Stomach (tissue), 9 donors: ENCODE measurements around the gene ANKRD28. TPM values are rescaled to one million over a fixed set of nuclear protein-coding genes. Genes with fewer than 3 reads are reported as not detected.
"Not testable (repeated sequence)": the region's sequence is repeated elsewhere in the genome, so short reads cannot be mapped to it uniquely, and the experiment has no call there.

Experiments used
- DNase-seq, 2 donors: peaks; one replicate each; pipeline versions ENCODE4 v3.0.0 to v3.0.0-alpha.2; 2013 to 2019
- H3K27ac ChIP-seq, 5 donors: fragments of 200-600 bp in 4 of 5; sonication (generic) in 4 of 5; one replicate each; pipeline ENCODE4 v1.5.1; 2013 to 2019; ENCODE audit warnings: mild to moderate bottlenecking in 1 of 5, moderate library complexity in 1 of 5
- H3K27me3 ChIP-seq, 3 donors: fragments of 200-600 bp; sonication (generic); one replicate each; pipeline ENCODE4 v1.5.1; 2017 to 2019; ENCODE audit warnings: mixed run types in 1 of 3
- H3K36me3 ChIP-seq, 4 donors: fragments of 200-600 bp; sonication (generic); 1 replicate in 3 of 4; 2 replicates in 1 of 4; pipeline ENCODE4 v1.5.1; 2016 to 2019
- H3K4me1 ChIP-seq, 4 donors: fragments of 200-600 bp; sonication (generic); one replicate each; pipeline ENCODE4 v1.5.1; 2016 to 2019
- H3K4me3 ChIP-seq, 4 donors: fragments of 200-600 bp; sonication (generic) in 3 of 4; one replicate each; pipeline ENCODE4 v1.5.1; 2016 to 2019; ENCODE audit warnings: mild to moderate bottlenecking in 1 of 4
- H3K9me3 ChIP-seq, 4 donors: fragments of 200-600 bp; sonication (generic); one replicate each; pipeline ENCODE4 v1.5.1; 2016 to 2019
- CTCF ChIP-seq, 7 experiments: fragments of 450-650 bp in 4 of 7; fragments of 200-600 bp in 3 of 7; sonication (generic) in 3 of 7; IDR thresholded peaks; one replicate each; pipeline ENCODE4 v1.5.1; 2016 to 2019; ENCODE audit warnings: antibody characterized with exemption in 7 of 7, control low read depth in 2 of 7, mild to moderate bottlenecking in 1 of 7
- EP300 ChIP-seq: sonication (generic); formaldehyde crosslinking; IDR thresholded peaks from one replicate; pipeline ENCODE4 v1.6.1; 2017; ENCODE audit warnings: antibody characterized with exemption
- POLR2A ChIP-seq, 4 donors: fragments of 450-650 bp; IDR thresholded peaks; one replicate each; pipeline ENCODE4 v1.6.1; 2016; ENCODE audit warnings: antibody characterized with exemption in 4 of 4, control low read depth in 2 of 4, mild to moderate bottlenecking in 1 of 4, moderate library complexity in 1 of 4
- POLR2AphosphoS5 ChIP-seq, 3 donors: sonication (generic); formaldehyde crosslinking; IDR thresholded peaks; one replicate each; pipeline ENCODE4 v1.6.1; 2016; ENCODE audit warnings: antibody characterized with exemption in 3 of 3
- WGBS, 5 donors: extraction: QIAGEN DNeasy Blood & Tissue Kit in 3 of 5; methylation state at CpG; one replicate each; pipeline versions ENCODE4 v1.1.5 to v1.1.7; 2013 to 2018; 5-methylcytosine and 5-hydroxymethylcytosine counted together
- intact Hi-C: fragments of 100-400 bp; cut with DNase I; formaldehyde crosslinking; loops from one replicate; pipeline ENCODE4 v1.15.1; 2023; ENCODE audit warnings: low total_unique reads
- polyA plus RNA-seq, 3 donors: library from polyadenylated mRNA; stranded (reverse); fragments of 200-250 nt; gene quantifications; one replicate each; pipeline ENCODE4 v1.2.3, GENCODE V29; 2013
- total RNA-seq, 5 donors: library from RNA; depleted of rRNA; stranded (reverse); fragments of >200 nt; gene quantifications; one replicate each; pipeline versions ENCODE4 v1.1.0 to v1.2.3, GENCODE V29; 2014 to 2016
- donor health status: healthy with polysubstance abuse.
- donor health status: Bipolar disorder and iron deficiency.
- donor health status: healthy.

Gene ANKRD28
- total and polyA plus RNA-seq, 8 donors = 6.8 to 102 (median 16.6) TPM

DNA sequence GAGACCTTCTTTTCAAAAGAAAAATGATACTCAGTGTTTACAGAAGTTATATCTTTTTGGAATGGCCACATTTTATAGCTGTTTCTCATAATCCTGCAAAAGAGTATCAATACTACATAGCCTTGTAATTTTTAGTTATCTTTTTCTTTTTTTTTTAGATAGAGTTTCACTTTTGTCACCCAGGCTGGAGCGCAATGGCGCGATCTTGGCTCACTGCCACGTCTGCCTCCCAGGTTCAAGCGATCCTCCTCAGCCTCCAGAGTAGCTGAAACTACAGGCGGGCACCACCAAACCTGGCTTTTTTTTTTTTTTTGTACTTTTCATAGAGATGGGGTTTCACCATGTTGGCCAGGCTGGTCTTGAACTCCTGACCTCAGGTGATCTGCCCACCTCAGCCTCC lies 53.6 kb downstream of the ANKRD28 start:
- WGBS, 5 donors = 95 to 98% (median 98%) methylated on average over 6 of the region's 6 CpGs
- Histone ChIP-seq H3K27me3 (no peaks in the 10 kb centered on the region), H3K36me3 (peaks cover 0 to 24% (median 10%) of the 10 kb centered on the region in 4 donors), H3K4me3 (no peak overlapping the region), H3K27ac (no peak overlapping the region), H3K4me1 (peaks cover 0 to 8% (median 3%) of the 10 kb centered on the region in 4 donors), H3K9me3 (peaks cover 0 to 8% (median 3%) of the 10 kb centered on the region in 4 donors)
- TF ChIP-seq POLR2AphosphoS5 (IDR thresholded peaks at IDR 0.05) (no peak), EP300 (no peak), POLR2A (IDR thresholded peaks at IDR 0.05) (no peak), CTCF (IDR thresholded peaks at IDR 0.05) (no peak)
- intact Hi-C loops = no loop called here
- DNase-seq = no peak

DNA sequence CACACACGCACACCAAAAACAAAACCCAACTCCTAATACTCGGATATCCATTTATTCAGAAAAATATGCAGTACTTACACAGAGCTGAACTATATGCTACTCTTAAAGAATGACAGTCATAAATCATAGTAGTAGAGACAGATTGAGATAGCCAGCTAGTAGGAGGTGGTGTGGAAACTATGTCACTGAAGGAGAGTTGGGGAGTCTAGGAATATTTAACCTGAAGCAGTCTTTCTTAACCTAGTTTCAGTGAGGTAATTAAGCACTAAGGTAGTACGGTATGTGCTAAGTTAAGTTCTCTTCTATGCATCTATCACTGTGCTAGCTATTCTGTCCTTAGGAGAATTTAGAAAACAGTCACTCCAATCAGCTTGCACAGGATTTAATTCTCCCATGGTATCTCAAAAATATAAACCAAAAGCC lies 54.2 kb downstream of the ANKRD28 start:
- intact Hi-C loops = no loop called here
- DNase-seq = no peak

DNA sequence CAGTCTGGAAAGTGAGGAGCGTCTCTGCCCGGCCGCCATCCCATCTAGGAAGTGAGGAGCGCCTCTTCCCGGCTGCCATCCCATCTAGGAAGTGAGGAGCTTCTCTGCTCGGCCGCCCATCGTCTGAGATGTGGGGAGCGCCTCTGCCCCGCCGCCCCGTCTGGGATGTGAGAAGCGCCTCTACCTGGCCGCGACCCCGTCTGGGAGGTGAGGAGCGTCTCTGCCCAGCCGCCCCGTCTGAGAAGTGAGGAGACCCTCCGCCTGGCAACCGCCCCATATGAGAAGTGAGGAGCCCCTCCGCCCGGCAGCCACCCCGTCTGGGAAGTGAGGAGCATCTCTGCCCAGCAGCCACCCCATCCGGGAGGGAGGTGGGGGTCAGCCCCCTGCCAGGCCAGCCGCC lies 55.5 kb downstream of the ANKRD28 start:
- Histone ChIP-seq H3K36me3 (peaks cover 0 to 22% (median 16%) of the 10 kb centered on the region in 4 donors), H3K9me3 (peaks cover 0 to 19% (median 9%) of the 10 kb centered on the region in 4 donors)
- H3K27ac ChIP-seq, DNase-seq, intact Hi-C loops, H3K4me3 ChIP-seq, H3K4me1 ChIP-seq, H3K27me3 ChIP-seq: not testable (repeated sequence)
- 93 to 98% (median 98%) methylated on average over 3 to 19 of the region's 26 CpGs; no CpG with 5 or more reads in 1 of the 5 donors for WGBS, 5 donors

More for the DNA sequence above, 54.2 kb downstream of the ANKRD28 start:
- H3K4me1 ChIP-seq = peaks cover 0 to 8% (median 3%) of the 10 kb centered on the region in 4 donors
- TF ChIP-seq EP300 (no peak), POLR2AphosphoS5 (IDR thresholded peaks at IDR 0.05) (no peak), POLR2A (IDR thresholded peaks at IDR 0.05) (no peak)
- no peaks in the 10 kb centered on the region for H3K27me3 ChIP-seq
- no peak overlapping the region for H3K27ac ChIP-seq
- H3K36me3 ChIP-seq = peaks cover 0 to 29% (median 15%) of the 10 kb centered on the region in 4 donors
- H3K4me3 ChIP-seq = no peak overlapping the region
- H3K9me3 ChIP-seq = peaks cover 0 to 14% (median 6%) of the 10 kb centered on the region in 4 donors
- 89 to 95% (median 91%) methylated on average over 3 of the region's 3 CpGs for WGBS, 5 donors

- H3K4me1 ChIP-seq, H3K27me3 ChIP-seq, H3K4me3 ChIP-seq, DNase-seq, intact Hi-C loops, H3K27ac ChIP-seq: not testable (repeated sequence)
- Histone ChIP-seq H3K36me3 (peaks cover 8 to 58% (median 44%) of the 10 kb centered on the region in 4 donors), H3K9me3 (peaks cover 0 to 19% (median 9%) of the 10 kb centered on the region in 4 donors)
- 92 to 99% (median 99%) methylated on average over 7 to 11 of the region's 11 CpGs for WGBS, 5 donors
These were observed 59.2 kb downstream of the ANKRD28 start for GRCh38 chr3:15738616-15739005.

DNA sequence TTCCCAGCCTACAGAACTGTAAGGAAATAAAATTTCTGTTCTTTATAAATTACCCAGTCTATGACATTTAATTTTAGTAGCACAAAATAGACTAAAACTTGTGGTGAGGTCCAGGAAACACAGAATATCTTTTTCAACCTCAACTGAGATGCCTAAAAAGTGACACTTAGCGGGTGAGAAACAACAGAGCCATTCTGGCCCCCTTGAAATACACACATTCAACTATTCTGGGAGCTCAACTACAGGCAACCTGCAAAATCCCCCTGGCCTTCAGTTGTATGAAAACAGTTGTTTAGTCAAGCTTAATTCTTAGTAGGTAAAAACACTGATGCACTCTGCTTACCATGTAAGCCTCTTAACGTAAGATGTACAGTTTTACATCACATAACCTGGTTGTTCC lies 66.8 kb downstream of the ANKRD28 start:
- no peaks in the 10 kb centered on the region for H3K27me3 ChIP-seq
- peaks cover 8 to 82% (median 47%) of the 10 kb centered on the region in 4 donors for H3K36me3 ChIP-seq
- H3K4me1 ChIP-seq = no peaks in the 10 kb centered on the region
- WGBS, 5 donors = 90 to 98% (median 94%) methylated on average over 2 of the region's 2 CpGs
- H3K9me3 ChIP-seq = no peaks in the 10 kb centered on the region
- TF ChIP-seq EP300 = no peak
- TF ChIP-seq POLR2A (IDR thresholded peaks at IDR 0.05) = no peak
- TF ChIP-seq POLR2AphosphoS5 (IDR thresholded peaks at IDR 0.05) = no peak
- no peak for TF ChIP-seq CTCF (IDR thresholded peaks at IDR 0.05)
- intact Hi-C loops = no loop called here
- H3K27ac ChIP-seq = no peak overlapping the region
- no peak overlapping the region for H3K4me3 ChIP-seq
- DNase-seq = no peak

DNA sequence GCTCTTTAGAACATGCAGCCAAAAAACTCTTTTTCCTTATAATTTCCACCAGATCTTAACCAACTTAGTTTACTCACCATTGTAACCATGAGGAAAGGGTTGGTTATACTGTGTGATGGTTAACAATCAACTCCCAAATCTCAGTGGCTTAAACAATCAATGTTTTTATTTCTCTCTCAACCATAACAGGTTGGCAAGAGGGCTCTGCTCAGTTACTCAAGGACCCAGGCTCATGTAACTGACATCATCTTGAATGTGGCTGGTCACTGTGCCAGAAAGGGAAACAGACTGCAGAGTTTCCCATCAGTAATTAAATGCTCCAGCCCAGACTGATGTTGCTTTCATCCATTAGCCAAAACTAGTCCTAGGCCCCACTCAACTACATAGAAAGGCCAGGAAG lies 69.0 kb downstream of the ANKRD28 start:
- TF ChIP-seq POLR2A (IDR thresholded peaks at IDR 0.05) = no peak
- no peak for TF ChIP-seq POLR2AphosphoS5 (IDR thresholded peaks at IDR 0.05)
- TF ChIP-seq CTCF (IDR thresholded peaks at IDR 0.05) = no peak
- TF ChIP-seq EP300 = no peak
- peaks cover 0 to 73% (median 40%) of the 10 kb centered on the region in 4 donors for H3K36me3 ChIP-seq
- H3K27me3 ChIP-seq = no peaks in the 10 kb centered on the region
- DNase-seq = peak in 1 of 2 donors; percentile 3
- no peak overlapping the region for H3K27ac ChIP-seq
- H3K4me3 ChIP-seq = no peak overlapping the region
- H3K9me3 ChIP-seq = no peaks in the 10 kb centered on the region
- H3K4me1 ChIP-seq = no peaks in the 10 kb centered on the region
- intact Hi-C loops = no loop called here
